GM21360 (cell line): ENCODE measurements around the gene CNIH2.
"Not testable (repeated sequence)": the region's sequence is repeated elsewhere in the genome, so short reads cannot be mapped to it uniquely, and the experiment has no call there.

Source experiments
- ATAC-seq: cut with Tn5 transposase; IDR thresholded peaks from one replicate; pipeline ENCODE4 v1.9.1; 2021; ENCODE audit warnings: mild to moderate bottlenecking, moderate library complexity; ENCODE audit not compliant: unreplicated experiment

The CNIH2 gene

GRCh38 chr11:66275984-66276612 is 1.9 kb upstream of the CNIH2 start:
- ATAC-seq = no peak

GRCh38 chr11:66276619-66277018 is 1.4 kb upstream of the CNIH2 start:
- ATAC-seq = not testable (repeated sequence)

- not testable (repeated sequence) for ATAC-seq
Observed at GRCh38 chr11:66277064-66277463, 911 bp upstream of the CNIH2 start.

GRCh38 chr11:66278363-66279091 is 552 bp downstream of the CNIH2 start:
- ATAC-seq = no peak

GRCh38 chr11:66279092-66279734 is 1.2 kb downstream of the CNIH2 start:
- ATAC-seq = no peak

GRCh38 chr11:66280428-66280827 is 2.5 kb downstream of the CNIH2 start:
- no peak for ATAC-seq

GRCh38 chr11:66281001-66281400 is 3.0 kb downstream of the CNIH2 start:
- ATAC-seq = no peak

GRCh38 chr11:66281776-66282467 is 3.9 kb downstream of the CNIH2 start:
- ATAC-seq = no peak

GRCh38 chr11:66282468-66283455 is 4.8 kb downstream of the CNIH2 start:
- ATAC-seq = peak; percentile 63

- no peak for ATAC-seq
Observed at GRCh38 chr11:66283461-66284105, 5.6 kb downstream of the CNIH2 start.

GRCh38 chr11:66284526-66285078 is 6.6 kb downstream of the CNIH2 start:
- no peak for ATAC-seq

GRCh38 chr11:66285250-66285947 is 7.4 kb downstream of the CNIH2 start:
- no peak for ATAC-seq

- no peak for ATAC-seq
Observed at GRCh38 chr11:66286699-66287098, 8.7 kb downstream of the CNIH2 start.

GRCh38 chr11:66287211-66287888 is 9.4 kb downstream of the CNIH2 start:
- ATAC-seq = no peak

- ATAC-seq = no peak
Observed at GRCh38 chr11:66287889-66288670, 10.1 kb downstream of the CNIH2 start.

- peak; percentile 91 for ATAC-seq
Observed at GRCh38 chr11:66288671-66289547, 10.9 kb downstream of the CNIH2 start, which contains the start of gene YIF1A. YIF1A (minus strand) TSS chr11:66289143; CDS start chr11:66288985, 158 bp downstream.
